Measurements from ENCODE around the gene EMC9. TPM values are rescaled to one million over a fixed set of nuclear protein-coding genes. Genes with fewer than 3 reads are reported as not detected.

The EMC9 gene
- total and polyA plus RNA-seq, 9 donors: 5.1 to 30.7 (median 17.3) TPM

DNA sequence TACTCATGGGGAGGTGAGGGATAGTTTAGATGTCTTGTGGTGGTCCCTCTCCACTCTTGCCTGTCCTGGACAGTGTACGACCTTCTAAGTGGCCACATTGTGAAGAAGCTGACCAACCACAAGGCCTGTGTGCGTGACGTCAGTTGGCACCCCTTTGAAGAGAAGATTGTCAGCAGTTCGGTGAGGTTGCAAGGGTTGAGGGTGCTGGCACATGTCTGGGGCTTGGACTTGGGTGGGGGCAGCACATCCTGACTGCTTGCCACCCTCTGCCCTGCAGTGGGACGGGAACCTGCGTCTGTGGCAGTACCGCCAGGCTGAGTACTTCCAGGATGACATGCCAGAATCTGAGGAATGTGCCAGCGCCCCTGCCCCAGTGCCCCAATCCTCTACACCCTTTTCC lies 18.5 kb downstream of the EMC9 start:
- TF ChIP-seq EP300 (IDR thresholded peaks at IDR 0.05) (no peak), POLR2A (IDR thresholded peaks at IDR 0.05) (no peak)
- TF ChIP-seq, protein P1, sequence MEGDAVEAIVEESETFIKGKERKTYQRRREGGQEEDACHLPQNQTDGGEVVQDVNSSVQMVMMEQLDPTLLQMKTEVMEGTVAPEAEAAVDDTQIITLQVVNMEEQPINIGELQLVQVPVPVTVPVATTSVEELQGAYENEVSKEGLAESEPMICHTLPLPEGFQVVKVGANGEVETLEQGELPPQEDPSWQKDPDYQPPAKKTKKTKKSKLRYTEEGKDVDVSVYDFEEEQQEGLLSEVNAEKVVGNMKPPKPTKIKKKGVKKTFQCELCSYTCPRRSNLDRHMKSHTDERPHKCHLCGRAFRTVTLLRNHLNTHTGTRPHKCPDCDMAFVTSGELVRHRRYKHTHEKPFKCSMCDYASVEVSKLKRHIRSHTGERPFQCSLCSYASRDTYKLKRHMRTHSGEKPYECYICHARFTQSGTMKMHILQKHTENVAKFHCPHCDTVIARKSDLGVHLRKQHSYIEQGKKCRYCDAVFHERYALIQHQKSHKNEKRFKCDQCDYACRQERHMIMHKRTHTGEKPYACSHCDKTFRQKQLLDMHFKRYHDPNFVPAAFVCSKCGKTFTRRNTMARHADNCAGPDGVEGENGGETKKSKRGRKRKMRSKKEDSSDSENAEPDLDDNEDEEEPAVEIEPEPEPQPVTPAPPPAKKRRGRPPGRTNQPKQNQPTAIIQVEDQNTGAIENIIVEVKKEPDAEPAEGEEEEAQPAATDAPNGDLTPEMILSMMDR (IDR thresholded peaks at IDR 0.05): no peak
- intact Hi-C loops (cut with DNase I): no loop called here
- Histone ChIP-seq H3K27me3 (no peaks in the 10 kb centered on the region), H3K9me3 (no peaks in the 10 kb centered on the region), H3K4me3 (no peak overlapping the region), H3K27ac (no peak overlapping the region), H3K4me1 (ENCODE audit: insufficient read depth) (no peaks in the 10 kb centered on the region), H3K36me3 (peaks cover 8% of the 10 kb centered on the region)
- DNase-seq: peak in 1 of 5 donors; percentile 23
- 87 to 95% (median 94%) methylated on average over 8 of the region's 8 CpGs for WGBS, 3 donors

DNA sequence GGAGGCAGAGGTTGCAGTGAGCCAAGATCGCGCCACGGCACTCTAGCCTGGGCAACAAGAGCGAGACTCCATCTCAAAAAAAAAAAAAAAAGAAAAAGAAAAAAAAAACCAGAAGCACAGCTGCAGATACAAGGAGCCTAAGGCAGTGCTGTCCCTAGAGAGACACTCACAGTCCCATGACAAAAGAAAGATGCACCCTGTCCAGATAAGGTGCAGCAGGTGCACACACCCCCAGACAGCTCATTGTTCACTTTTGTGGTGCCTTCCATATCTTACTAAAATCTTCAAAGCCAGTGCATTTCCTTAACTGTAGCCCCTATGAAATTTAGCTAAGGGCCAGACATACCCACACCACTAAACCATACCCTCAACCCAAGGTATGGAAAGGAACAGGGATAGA lies 19.0 kb downstream of the EMC9 start:
- intact Hi-C loops (cut with DNase I): no loop called here
- 96 to 98% (median 98%) methylated on average over 4 of the region's 4 CpGs for WGBS, 3 donors
- H3K4me3 ChIP-seq: no peak overlapping the region

DNA sequence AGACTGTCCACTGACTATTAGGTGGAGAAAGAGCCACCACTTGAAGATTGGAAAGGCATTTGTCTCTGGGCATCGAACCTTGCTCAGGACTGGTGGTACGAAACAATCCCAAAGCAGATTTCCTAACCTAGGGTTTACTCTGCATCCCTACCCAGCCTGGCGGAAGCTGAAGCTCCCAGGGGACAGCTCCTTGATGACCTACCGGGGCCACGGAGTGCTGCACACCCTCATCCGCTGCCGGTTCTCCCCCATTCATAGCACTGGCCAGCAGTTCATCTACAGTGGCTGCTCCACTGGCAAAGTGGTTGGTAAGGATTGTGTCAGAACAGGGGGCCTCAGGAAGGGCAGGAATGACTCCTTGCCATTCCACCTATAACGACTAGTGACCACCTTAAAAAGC lies 20.2 kb downstream of the EMC9 start:
- DNase-seq: peak in 1 of 5 donors; percentile 12
- Histone ChIP-seq H3K4me3 (no peak overlapping the region), H3K9me3 (no peaks in the 10 kb centered on the region), H3K4me1 (ENCODE audit: insufficient read depth) (peaks cover 3% of the 10 kb centered on the region), H3K27ac (no peak overlapping the region), H3K36me3 (peaks cover 8% of the 10 kb centered on the region), H3K27me3 (no peaks in the 10 kb centered on the region)
- TF ChIP-seq, protein P1 (IDR thresholded peaks at IDR 0.05): no peak
- no peak for TF ChIP-seq POLR2A (IDR thresholded peaks at IDR 0.05)
- 93 to 95% (median 94%) methylated on average over 8 of the region's 8 CpGs for WGBS, 3 donors
- intact Hi-C loops (cut with DNase I): no loop called here

More for the DNA sequence above, 19.0 kb downstream of the EMC9 start:
- no peaks in the 10 kb centered on the region for H3K9me3 ChIP-seq
- H3K36me3 ChIP-seq: peaks cover 8% of the 10 kb centered on the region
- DNase-seq: no peak
- no peaks in the 10 kb centered on the region for H3K4me1 ChIP-seq (ENCODE audit: insufficient read depth)
- H3K27ac ChIP-seq: no peak overlapping the region
- no peaks in the 10 kb centered on the region for H3K27me3 ChIP-seq
- TF ChIP-seq, protein P1 (IDR thresholded peaks at IDR 0.05): no peak
- TF ChIP-seq POLR2A (IDR thresholded peaks at IDR 0.05) (no peak), EP300 (IDR thresholded peaks at IDR 0.05) (no peak)

DNA sequence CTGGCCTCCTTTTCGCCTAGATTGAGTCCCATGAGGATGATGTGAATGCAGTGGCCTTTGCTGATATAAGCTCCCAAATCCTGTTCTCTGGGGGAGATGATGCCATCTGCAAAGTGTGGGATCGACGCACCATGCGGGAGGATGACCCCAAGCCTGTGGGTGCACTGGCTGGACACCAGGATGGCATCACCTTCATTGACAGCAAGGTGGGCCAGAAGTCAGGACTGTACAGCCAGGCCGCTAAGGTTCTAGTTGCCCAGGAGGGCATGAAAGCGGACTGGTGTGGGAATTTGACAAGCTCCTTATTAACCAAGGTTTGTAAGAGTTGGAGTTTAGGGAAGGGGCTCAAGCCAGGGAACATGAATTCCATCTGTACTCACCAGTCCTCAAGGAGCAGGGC lies 21.7 kb downstream of the EMC9 start:
- 94 to 98% (median 95%) methylated on average over 6 of the region's 6 CpGs for WGBS, 3 donors

More for the DNA sequence above, 21.7 kb downstream of the EMC9 start:
- peaks cover 6% of the 10 kb centered on the region for H3K4me1 ChIP-seq (ENCODE audit: insufficient read depth)
- peaks cover 8% of the 10 kb centered on the region for H3K36me3 ChIP-seq
- no peaks in the 10 kb centered on the region for H3K27me3 ChIP-seq
- DNase-seq: peak in 1 of 5 donors; percentile 22
- no peak for TF ChIP-seq EP300 (IDR thresholded peaks at IDR 0.05)
- TF ChIP-seq, protein P1 (IDR thresholded peaks at IDR 0.05): no peak
- no peaks in the 10 kb centered on the region for H3K9me3 ChIP-seq
- H3K27ac ChIP-seq: no peak overlapping the region
- intact Hi-C loops (cut with DNase I): no loop called here
- H3K4me3 ChIP-seq: no peak overlapping the region
